ENCODE results near the gene MAN1C1. TPM values are rescaled to one million over a fixed set of nuclear protein-coding genes. Genes with fewer than 3 reads are reported as not detected.

MAN1C1 gene
- total RNA-seq (2014; rRNA removed; shearing (Covaris generic)), result 0.63 and 1.1 TPM in 2 replicates

GRCh38 chr1:25616095-25616986, at the start of gene MAN1C1:
MAN1C1 (plus strand) TSS chr1:25616791; CDS start chr1:25617798, 1,007 bp downstream.
- DNase-seq (ENCODE audit: low read depth), result peak; percentile 94

- DNase-seq (ENCODE audit: low read depth), result no peak
Measured at GRCh38 chr1:25567710-25568089, 48.9 kb upstream of the MAN1C1 start.

GRCh38 chr1:25568090-25568833, 48.3 kb upstream of the MAN1C1 start:
- DNase-seq (ENCODE audit: low read depth), result peak; percentile 85

- DNase-seq (ENCODE audit: low read depth), result peak; percentile 96
Measured at GRCh38 chr1:25568834-25569596, 47.6 kb upstream of the MAN1C1 start.

- DNase-seq (ENCODE audit: low read depth), result peak; percentile 30
Measured at GRCh38 chr1:25569597-25570396, 46.8 kb upstream of the MAN1C1 start.

- DNase-seq (ENCODE audit: low read depth), result no peak
Measured at GRCh38 chr1:25570798-25571521, 45.6 kb upstream of the MAN1C1 start.

- no peak for DNase-seq (ENCODE audit: low read depth)
Measured at GRCh38 chr1:25571522-25571970, 45.0 kb upstream of the MAN1C1 start.

GRCh38 chr1:25572107-25572506, 44.5 kb upstream of the MAN1C1 start:
- DNase-seq (ENCODE audit: low read depth), result no peak

- DNase-seq (ENCODE audit: low read depth), result peak; percentile 62
Measured at GRCh38 chr1:25572708-25573590, 43.6 kb upstream of the MAN1C1 start.

GRCh38 chr1:25573591-25573930, 43.0 kb upstream of the MAN1C1 start:
- no peak for DNase-seq (ENCODE audit: low read depth)

- no peak for DNase-seq (ENCODE audit: low read depth)
Measured at GRCh38 chr1:25573961-25574360, 42.6 kb upstream of the MAN1C1 start.

- no peak for DNase-seq (ENCODE audit: low read depth)
Measured at GRCh38 chr1:25575191-25575590, 41.4 kb upstream of the MAN1C1 start.

GRCh38 chr1:25576459-25577133, 40.0 kb upstream of the MAN1C1 start:
- DNase-seq (ENCODE audit: low read depth), result no peak

- DNase-seq (ENCODE audit: low read depth), result no peak
Measured at GRCh38 chr1:25577134-25577920, 39.3 kb upstream of the MAN1C1 start.

GRCh38 chr1:25579292-25580252, 37.0 kb upstream of the MAN1C1 start:
- no peak for DNase-seq (ENCODE audit: low read depth)

- no peak for DNase-seq (ENCODE audit: low read depth)
Measured at GRCh38 chr1:25580927-25581326, 35.7 kb upstream of the MAN1C1 start.

GRCh38 chr1:25581764-25582163, 34.8 kb upstream of the MAN1C1 start:
- no peak for DNase-seq (ENCODE audit: low read depth)
